Activated CD8-positive, alpha-beta T cell treated with anti-CD3 and anti-CD28 coated beads for 36 hours (primary cell): ENCODE data around the gene CERS6. TPM values are rescaled to one million over a fixed set of nuclear protein-coding genes. Genes with fewer than 3 reads are reported as not detected.
A peak's percentile ranks its signal among the peaks of the same experiment; 100 is the strongest.

Experiments used
- ATAC-seq: fragments of 200-7000 bp; cut with Tn5 transposase; one replicate; pipeline ENCODE4 v1.10.0; 2021; ENCODE audit warnings: mild to moderate bottlenecking, moderate library complexity
- CTCF ChIA-PET: fragments of 350-600 bp; sonication (Branson Sonifier 250); formaldehyde crosslinking; loops from one replicate; lab custom pipeline; 2021; ENCODE audit warnings: antibody characterized with exemption; lab: Charles Lee
- POLR2A ChIA-PET: fragments of 350-600 bp; sonication (Branson Sonifier 250); formaldehyde crosslinking; loops from one replicate; lab custom pipeline; 2021; ENCODE audit warnings: antibody characterized with exemption; lab: Charles Lee
- DNase-seq: peaks from one replicate; pipeline ENCODE4 v3.0.0-alpha.2; 2020
- H3K27ac Mint-ChIP-seq: one replicate; pipeline ENCODE4 v1.8.0; 2021; ENCODE audit warnings: mild to moderate bottlenecking, mixed read lengths
- H3K27me3 Mint-ChIP-seq: one replicate; pipeline ENCODE4 v1.8.0; 2021; ENCODE audit warnings: mixed read lengths
- H3K36me3 Mint-ChIP-seq: one replicate; pipeline ENCODE4 v1.8.0; 2021; ENCODE audit warnings: low read depth, mixed read lengths
- H3K4me1 Mint-ChIP-seq: one replicate; pipeline ENCODE4 v1.8.0; 2021; ENCODE audit warnings: low read depth, mixed read lengths
- H3K4me3 Mint-ChIP-seq: one replicate; pipeline ENCODE4 v1.8.0; 2021; ENCODE audit warnings: mild to moderate bottlenecking, moderate library complexity, mixed read lengths
- H3K9me3 Mint-ChIP-seq: one replicate; pipeline ENCODE4 v1.8.0; 2021; ENCODE audit warnings: mixed read lengths
- CTCF ChIP-seq: fragments of 200-600 bp; IDR thresholded peaks from one replicate; pipeline ENCODE4 v1.8.0; 2022; ENCODE audit warnings: antibody characterized with exemption, mild to moderate bottlenecking
- intact Hi-C: fragments of 100-400 bp; cut with micrococcal nuclease; formaldehyde crosslinking; loops from one replicate; pipeline ENCODE4 v1.10.0; 2022
- total RNA-seq, 2 experiments: library from RNA; stranded (reverse); gene quantifications; one replicate each; pipeline ENCODE4 v1.2.3, GENCODE V29; 2021

CERS6 gene
- total RNA-seq, 2 experiments from 2014 or later, result 15.4 to 16.1 TPM

GRCh38 chr2:168468354-168468753, 12.3 kb downstream of the CERS6 start:
- no peak for TF ChIP-seq CTCF
- H3K36me3 Mint-ChIP-seq, result peaks cover 6% of the 10 kb centered on the region
- no peaks in the 10 kb centered on the region for H3K27me3 Mint-ChIP-seq
- no peaks in the 10 kb centered on the region for H3K9me3 Mint-ChIP-seq
- ChIA-PET CTCF (interaction anchor here (0.7 to 1.3 kb wide), 2 partner anchors 15 to 22 kb away, joined by 3 to 4 read pairs; no protein-coding TSS in a partner anchor), POLR2A (interaction anchor here (1.6 kb wide), 1 partner anchor 11 kb away, joined by 4 read pairs; no protein-coding TSS in a partner anchor)
- ATAC-seq, result no peak
- no peak overlapping the region for H3K27ac Mint-ChIP-seq
- DNase-seq, result no peak
- H3K4me1 Mint-ChIP-seq, result peaks cover 65% of the 10 kb centered on the region
- intact Hi-C loops, result no loop called here
- no peak overlapping the region for H3K4me3 Mint-ChIP-seq

DNA sequence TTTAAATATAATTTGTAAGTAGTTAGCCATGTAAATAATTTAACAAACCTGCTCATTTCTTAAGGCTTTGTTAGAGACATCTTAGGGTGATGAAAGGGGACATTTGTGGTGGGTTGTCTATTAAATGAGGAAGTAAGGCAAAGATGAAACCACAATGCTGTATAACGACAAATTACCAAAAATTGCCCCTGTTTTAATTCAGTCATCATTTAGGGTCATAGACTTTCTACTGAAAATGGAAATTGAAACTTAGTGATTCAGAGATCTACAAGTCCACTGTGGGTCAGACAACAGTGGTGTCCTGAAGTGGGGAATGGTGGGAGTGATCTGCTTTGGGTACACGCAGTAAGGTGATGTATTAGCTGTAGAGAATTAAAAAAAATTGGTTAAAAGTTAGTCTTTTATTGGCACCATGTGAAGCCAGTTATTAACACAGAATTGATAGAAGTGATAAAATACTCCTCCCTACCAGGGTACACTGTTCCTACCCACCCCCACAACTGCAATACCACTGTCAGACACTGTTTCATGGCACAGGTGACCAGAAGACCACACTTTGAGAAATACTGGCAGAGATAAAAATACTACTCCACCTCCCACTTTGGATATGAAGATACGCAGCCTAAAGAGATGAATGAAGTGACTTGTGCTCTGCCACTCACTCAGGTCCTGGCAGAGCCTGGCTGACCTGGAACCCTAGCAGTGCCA, 13.4 kb downstream of the CERS6 start:
- Mint-ChIP-seq H3K4me3 (no peak overlapping the region), H3K36me3 (peaks cover 10% of the 10 kb centered on the region), H3K27me3 (no peaks in the 10 kb centered on the region), H3K27ac (peak overlapping the region; percentile 32), H3K9me3 (no peaks in the 10 kb centered on the region), H3K4me1 (peaks cover 71% of the 10 kb centered on the region)
- POLR2A ChIA-PET, result interaction anchor here (1.6 kb wide), 1 partner anchor 12 kb away, joined by 4 read pairs; no protein-coding TSS in a partner anchor
- intact Hi-C loops, result no loop called here
- ATAC-seq (peak; percentile 18), DNase-seq (no peak)
- TF ChIP-seq CTCF, result no peak
- CTCF ChIA-PET, result interaction anchor here (0.7 to 3.1 kb wide), 7 partner anchors 12 to 123 kb away, joined by 3 to 9 read pairs (median 4); no protein-coding TSS in a partner anchor

- no peak for TF ChIP-seq CTCF
- CTCF ChIA-PET, result interaction anchor here (0.8 to 3.1 kb wide), 5 partner anchors 11 to 124 kb away, joined by 3 to 9 read pairs (median 4); no protein-coding TSS in a partner anchor
- Mint-ChIP-seq H3K27ac (no peak overlapping the region), H3K27me3 (no peaks in the 10 kb centered on the region), H3K9me3 (no peaks in the 10 kb centered on the region), H3K4me3 (no peak overlapping the region), H3K36me3 (peaks cover 6% of the 10 kb centered on the region), H3K4me1 (peaks cover 62% of the 10 kb centered on the region)
- intact Hi-C loops, result no loop called here
- no peak for ATAC-seq
- POLR2A ChIA-PET, result interaction anchor here (0.9 to 1.4 kb wide), 3 partner anchors 10 to 20 kb away, joined by 3 to 5 read pairs (median 4); partner anchors contain the start of gene CERS6
- DNase-seq, result no peak
These were observed 14.5 kb downstream of the CERS6 start for GRCh38 chr2:168470320-168471162.

DNA sequence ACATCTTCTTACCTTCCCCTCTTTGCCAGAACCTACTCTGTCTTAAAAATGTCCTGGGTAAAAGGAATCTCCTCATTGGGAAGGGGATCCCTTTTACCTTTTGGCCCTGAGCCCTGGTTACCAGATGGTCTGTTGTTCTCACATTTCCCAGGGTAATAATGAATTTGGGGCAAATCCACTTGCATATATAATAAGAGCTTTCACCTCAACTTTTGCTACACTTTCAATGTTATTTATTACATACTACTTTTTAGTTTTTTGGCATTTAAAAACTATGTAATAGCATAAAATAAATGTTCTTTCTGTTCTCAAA, 15.0 kb downstream of the CERS6 start:
- H3K9me3 Mint-ChIP-seq, result no peaks in the 10 kb centered on the region
- TF ChIP-seq CTCF, result no peak
- peak overlapping the region; percentile 26 for H3K27ac Mint-ChIP-seq
- peaks cover 58% of the 10 kb centered on the region for H3K4me1 Mint-ChIP-seq
- ChIA-PET POLR2A (interaction anchor here (1.0 to 1.4 kb wide), 2 partner anchors 15 to 19 kb away, joined by 4 to 5 read pairs; partner anchors contain the start of gene CERS6), CTCF (interaction anchor here (1.6 to 3.1 kb wide), 3 partner anchors 10 to 19 kb away, joined by 4 to 9 read pairs (median 5); no protein-coding TSS in a partner anchor)
- H3K4me3 Mint-ChIP-seq, result no peak overlapping the region
- DNase-seq, result no peak
- peaks cover 6% of the 10 kb centered on the region for H3K36me3 Mint-ChIP-seq
- intact Hi-C loops, result no loop called here
- ATAC-seq, result no peak
- no peaks in the 10 kb centered on the region for H3K27me3 Mint-ChIP-seq
